Kidney glomerular epithelial cell (primary cell): ENCODE measurements around the gene AMPH.

Source experiments
- DNase-seq: peaks from one replicate; lab custom pipeline; 2025; lab: John Stamatoyannopoulos, UW

The AMPH gene

GRCh38 chr7:38542156-38542555, 89.0 kb downstream of the AMPH start:
- no peak for DNase-seq

GRCh38 chr7:38541440-38541839, 89.7 kb downstream of the AMPH start:
- no peak for DNase-seq

GRCh38 chr7:38539477-38540081, 91.6 kb downstream of the AMPH start:
- DNase-seq: no peak

GRCh38 chr7:38535073-38535472, 96.1 kb downstream of the AMPH start:
- DNase-seq: no peak

- DNase-seq: no peak
These were observed 105.3 kb downstream of the AMPH start for GRCh38 chr7:38525857-38526256.

GRCh38 chr7:38524786-38525185, 106.4 kb downstream of the AMPH start:
- DNase-seq: no peak

GRCh38 chr7:38520741-38521140, 110.4 kb downstream of the AMPH start:
- DNase-seq: no peak

- no peak for DNase-seq
These were observed 112.6 kb downstream of the AMPH start for GRCh38 chr7:38518541-38518940.

- no peak for DNase-seq
These were observed 118.5 kb downstream of the AMPH start for GRCh38 chr7:38512704-38513103.

- no peak for DNase-seq
These were observed 118.9 kb downstream of the AMPH start for GRCh38 chr7:38512291-38512690.

- no peak for DNase-seq
These were observed 123.8 kb downstream of the AMPH start for GRCh38 chr7:38507384-38507783.

- no peak for DNase-seq
These were observed 124.4 kb downstream of the AMPH start for GRCh38 chr7:38506756-38507155.

GRCh38 chr7:38506004-38506403, 125.2 kb downstream of the AMPH start:
- no peak for DNase-seq

- no peak for DNase-seq
These were observed 126.5 kb downstream of the AMPH start for GRCh38 chr7:38504684-38505083.

GRCh38 chr7:38502848-38503247, 128.3 kb downstream of the AMPH start:
- DNase-seq: no peak

- DNase-seq: no peak
These were observed 128.9 kb downstream of the AMPH start for GRCh38 chr7:38502289-38502688.

- DNase-seq: no peak
These were observed 139.2 kb downstream of the AMPH start for GRCh38 chr7:38492010-38492409.

GRCh38 chr7:38482521-38482920, 148.7 kb downstream of the AMPH start:
- no peak for DNase-seq

GRCh38 chr7:38481401-38481800, 149.8 kb downstream of the AMPH start:
- DNase-seq: no peak

- no peak for DNase-seq
These were observed 152.8 kb downstream of the AMPH start for GRCh38 chr7:38478404-38478803.

- no peak for DNase-seq
These were observed 153.8 kb downstream of the AMPH start for GRCh38 chr7:38477333-38477732.

GRCh38 chr7:38476764-38477163, 154.4 kb downstream of the AMPH start:
- no peak for DNase-seq

GRCh38 chr7:38465956-38466355, 165.2 kb downstream of the AMPH start:
- DNase-seq: no peak
